ENCODE data around the gene TMEM134.

TMEM134 gene

DNA sequence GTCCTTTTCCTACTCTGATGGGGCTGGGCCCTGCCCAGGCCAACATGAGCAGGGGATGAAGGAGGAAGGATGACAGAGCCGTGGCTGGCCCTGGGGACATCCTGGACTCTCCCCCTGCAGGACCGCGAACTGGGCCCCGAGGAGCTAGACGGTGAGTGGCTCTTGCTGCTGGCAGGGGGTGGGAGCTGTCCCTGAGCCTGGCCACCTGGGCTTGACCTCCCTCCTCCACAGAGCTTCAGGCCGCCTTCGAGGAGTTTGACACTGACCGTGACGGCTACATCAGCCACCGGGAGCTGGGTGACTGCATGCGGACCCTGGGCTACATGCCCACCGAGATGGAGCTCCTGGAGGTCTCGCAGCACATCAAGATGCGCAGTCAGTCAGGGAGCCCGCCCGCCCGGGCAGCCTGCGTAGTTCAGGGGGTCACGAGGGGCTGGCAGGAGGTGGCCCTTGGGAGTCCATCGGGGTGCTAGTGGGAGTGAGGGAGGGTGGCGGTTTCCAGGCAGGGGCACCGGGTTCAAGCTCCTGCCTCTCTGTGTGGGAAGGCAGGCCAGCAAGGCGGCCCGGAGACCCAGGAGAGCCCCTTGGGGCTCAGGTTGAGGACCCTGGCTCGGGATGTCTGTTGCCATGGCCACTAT lies 12.9 kb downstream of the TMEM134 start:
- DNase-seq: no peak

DNA sequence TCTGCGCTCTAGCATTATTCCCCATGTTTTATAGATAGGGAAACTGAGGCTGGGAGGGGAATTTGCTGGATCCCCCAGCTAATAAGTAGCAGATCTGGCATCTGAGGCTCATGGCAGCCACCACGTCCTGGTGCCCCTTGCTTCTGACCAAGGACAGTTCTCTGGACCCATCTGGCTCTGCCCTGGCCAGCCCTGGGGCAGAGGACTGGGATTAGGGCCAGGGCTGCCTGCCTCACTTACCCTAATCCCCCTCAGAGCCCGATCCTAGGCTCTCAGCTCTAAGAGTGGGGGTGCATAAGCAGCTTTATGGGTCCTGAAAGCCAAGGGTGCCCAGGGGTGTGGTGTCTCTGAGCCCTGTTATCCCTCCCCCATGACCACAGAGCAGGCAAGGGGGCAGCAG lies 14.0 kb downstream of the TMEM134 start, which contains the start of gene CABP4:
CABP4 (plus strand) TSS at position 301 of the 400 bp plus-strand sequence; CDS start at position 371, 70 bp downstream.
- DNase-seq: no peak

DNA sequence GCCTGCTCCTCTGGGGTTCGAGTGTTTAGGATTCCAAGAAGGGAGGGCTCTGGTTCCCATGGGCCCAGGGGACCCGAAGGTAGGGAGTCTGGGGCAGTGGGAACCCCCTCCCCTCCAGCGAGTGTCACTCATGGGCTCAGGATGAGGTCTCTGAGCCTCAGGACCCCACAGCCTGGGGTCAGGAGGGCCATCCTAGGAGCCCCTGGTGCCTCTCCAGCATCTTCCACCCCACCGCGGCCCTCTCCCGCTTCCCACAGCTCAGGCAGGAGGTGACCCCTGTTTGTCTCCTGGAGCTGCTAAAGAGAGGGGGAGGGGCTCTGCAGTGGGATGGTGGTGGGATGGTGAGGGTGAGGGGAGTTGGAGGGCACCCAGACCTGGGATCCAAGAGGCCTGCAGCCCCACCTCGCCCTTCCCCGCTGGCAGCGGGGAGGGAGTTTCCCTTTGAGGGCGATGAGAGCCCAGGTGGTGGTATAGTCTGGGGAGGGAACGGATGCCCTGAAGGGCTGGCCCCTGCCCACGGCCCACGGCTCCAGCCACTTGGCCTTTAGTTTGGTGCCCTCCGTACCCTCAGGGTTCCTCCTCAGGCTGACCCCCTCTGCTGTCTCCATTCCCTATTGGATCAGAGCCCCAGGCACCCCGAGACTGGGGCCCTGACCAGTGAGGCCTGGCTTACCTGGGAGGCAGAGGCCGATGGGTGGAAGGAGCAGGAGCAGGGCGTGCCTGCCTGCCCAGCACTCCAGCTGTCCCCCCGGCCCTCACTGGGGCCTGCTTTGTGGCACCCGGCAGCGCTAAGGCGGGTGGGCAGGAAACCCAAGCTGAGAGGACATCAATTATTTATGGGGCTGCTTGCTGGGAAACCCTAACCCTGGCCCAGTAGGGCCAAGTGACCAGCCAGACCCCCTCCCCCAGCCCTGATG lies 15.0 kb downstream of the TMEM134 start:
- DNase-seq: no peak

DNA sequence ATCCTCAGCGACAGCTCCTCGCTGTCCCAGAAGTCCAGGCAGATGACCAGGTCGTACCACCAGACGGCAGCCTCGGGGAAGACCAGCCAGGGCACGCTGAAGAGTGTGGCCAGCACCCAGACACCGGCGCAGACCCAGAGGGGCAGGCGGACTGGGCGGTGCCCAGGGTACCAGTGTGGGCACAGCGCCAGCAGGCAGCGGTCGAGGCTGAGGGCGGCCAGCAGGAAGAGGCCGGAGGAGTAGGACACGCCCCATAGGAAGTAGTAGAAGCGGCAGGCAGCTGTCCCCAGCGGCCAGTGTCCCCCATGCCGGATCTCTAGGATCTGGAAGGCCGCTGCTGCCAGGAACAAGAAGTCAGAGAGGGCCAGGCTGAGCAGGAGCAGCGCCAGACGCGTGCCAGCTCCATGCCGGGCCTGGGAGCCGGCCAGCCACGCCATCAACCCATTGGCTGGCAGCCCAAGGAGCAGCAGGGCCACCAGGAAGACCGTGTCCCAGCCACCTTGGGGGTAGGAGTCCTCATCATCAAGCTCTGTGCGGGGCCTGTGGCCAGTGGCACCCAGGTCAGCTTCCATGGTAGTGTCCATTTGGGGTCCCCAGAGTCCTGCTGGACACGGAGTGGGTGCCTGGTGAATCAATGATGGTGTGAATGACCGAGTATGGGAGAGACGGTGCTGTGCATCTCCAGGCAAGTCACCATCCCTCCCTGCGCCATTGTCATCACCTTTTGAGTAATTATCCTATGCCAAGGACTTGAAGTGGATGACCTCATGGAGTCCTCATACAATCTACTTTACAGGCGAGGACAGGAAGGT lies 16.7 kb downstream of the TMEM134 start, which contains the start of gene GPR152:
GPR152 (minus strand) TSS at position 589 of the 812 bp plus-strand sequence; CDS start at position 584, 5 bp downstream.
- no peak for DNase-seq

DNA sequence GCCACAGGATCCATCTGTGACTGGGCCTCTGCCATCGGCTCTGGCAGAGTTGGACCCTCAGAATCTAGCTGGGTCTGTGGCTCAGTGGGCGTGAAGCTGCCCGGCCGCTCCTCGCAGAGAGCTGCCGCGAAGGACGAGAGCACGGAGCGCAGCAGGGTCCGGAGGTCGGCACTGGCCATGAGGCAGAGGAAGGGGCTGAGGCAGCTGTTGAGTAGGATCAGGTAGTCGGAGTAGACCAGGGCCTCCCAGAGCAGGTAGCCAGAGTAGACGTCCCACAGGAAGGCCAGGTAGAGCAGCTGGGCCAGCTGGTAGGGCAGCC lies 17.4 kb downstream of the TMEM134 start:
- no peak for DNase-seq

DNA sequence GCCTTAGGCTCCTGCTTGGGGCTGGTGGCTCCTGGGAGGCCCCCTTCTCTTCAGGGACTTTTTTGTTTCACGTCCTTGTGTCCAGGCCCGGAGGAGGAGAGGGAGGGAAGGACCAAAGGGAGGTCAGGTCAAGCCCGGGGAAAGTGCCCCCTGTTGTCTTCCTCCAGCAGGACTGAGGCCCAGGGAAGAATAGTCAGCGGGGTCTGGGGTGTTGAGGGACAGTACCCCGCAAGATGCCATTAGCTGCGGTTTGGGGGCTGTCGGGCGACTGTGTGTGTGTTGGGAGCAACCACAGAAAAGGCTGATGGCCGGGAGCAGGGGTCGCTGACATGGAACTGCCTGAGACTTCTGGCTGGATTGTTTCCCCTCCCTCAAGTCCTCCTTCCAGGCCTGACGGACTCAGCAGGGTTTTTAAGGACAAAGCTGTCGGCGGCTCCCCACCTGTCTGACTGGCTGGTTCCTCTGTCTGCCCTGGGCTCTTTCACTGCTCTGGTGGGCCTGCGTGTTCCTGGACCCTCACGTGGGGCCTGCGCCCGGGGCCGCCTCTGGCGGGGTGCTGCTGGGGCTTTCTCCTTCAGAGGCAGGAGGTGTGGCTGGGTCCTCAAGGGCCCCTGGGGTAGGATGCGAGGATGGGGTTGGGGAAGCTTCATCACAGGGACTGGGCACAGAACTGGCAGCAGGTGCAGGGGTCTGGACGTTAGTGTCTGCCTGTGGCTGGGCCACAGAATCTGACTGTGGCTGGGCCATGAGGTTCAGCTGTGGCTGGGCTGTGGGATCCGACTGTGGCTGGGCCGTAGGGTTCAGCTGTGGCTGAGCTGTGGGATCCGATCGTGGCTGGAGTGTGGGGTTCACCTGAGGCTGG lies 18.0 kb downstream of the TMEM134 start:
- DNase-seq: no peak

DNA sequence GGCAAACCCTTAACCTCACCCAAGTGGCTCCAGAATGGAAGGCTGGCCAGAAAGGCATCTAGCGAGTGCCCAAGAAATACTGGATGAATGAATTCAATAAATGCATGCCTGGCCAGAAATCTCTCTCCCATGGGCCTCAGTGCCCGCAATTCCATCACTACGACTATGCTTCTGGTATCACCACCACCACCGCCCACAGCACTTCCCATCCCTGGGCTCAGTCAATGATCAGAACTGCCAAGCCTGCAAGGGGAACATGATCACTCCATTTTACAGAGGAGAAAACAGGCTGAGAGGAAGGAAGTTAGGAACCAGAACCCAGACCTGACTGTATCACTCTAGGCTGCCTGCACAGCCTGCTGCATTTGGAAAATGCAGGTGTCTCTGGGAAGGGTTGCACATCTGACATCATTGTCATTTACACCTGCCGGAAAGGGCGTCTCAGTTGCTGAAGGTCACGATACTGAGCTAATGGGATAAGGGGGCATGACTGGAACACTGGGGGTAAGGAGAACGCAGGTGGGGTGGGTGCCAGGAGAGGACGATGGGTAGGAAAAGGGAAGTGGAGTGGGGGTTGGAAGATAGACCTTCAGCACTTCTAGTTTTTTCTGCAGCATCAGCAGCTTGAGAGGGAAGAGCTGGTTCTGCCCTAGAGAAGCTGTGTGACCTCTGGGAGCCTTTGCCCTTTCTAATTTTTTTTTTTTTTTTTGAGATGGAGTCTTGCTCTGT lies 19.8 kb downstream of the TMEM134 start:
- DNase-seq: no peak

DNA sequence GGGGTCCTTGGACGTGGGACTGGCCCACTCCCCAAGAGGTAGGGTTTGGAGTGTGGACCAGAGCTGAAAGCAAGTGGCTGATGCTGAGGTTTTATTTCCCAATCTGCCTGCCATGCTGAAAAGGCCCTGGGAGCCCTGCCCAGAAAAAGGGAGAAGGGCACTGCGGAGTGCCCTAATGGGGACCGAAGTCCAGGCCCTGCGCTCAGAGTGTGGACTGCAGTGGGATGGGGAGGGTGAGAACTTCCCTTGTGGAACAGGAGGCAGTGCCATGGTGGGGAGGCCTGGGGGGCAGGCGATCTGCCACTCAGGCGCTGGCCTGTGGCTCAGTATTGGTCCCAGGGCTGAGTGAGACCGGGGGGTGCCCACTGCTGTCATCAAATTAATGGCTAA lies 20.8 kb downstream of the TMEM134 start:
- no peak for DNase-seq

DNA sequence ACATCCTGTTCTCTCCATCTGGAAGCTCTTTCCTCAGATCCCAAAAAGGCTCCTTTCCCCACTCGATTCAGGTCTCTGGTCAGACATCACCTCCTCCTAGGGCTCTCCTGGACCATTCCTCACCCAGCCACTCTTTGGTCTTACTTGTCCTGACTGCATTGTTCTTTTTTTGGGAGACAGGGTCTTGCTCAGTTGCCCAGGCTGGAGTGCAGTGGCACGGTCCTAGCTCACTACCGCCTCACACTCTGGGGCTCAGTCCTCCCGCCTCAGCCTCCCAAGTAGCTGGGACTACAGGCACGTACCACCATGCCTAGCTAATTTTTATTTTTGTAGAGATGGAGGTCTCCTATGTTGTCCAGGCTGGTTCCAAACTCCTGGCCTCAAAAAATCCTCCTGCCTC lies 23.5 kb downstream of the TMEM134 start:
- DNase-seq: no peak

DNA sequence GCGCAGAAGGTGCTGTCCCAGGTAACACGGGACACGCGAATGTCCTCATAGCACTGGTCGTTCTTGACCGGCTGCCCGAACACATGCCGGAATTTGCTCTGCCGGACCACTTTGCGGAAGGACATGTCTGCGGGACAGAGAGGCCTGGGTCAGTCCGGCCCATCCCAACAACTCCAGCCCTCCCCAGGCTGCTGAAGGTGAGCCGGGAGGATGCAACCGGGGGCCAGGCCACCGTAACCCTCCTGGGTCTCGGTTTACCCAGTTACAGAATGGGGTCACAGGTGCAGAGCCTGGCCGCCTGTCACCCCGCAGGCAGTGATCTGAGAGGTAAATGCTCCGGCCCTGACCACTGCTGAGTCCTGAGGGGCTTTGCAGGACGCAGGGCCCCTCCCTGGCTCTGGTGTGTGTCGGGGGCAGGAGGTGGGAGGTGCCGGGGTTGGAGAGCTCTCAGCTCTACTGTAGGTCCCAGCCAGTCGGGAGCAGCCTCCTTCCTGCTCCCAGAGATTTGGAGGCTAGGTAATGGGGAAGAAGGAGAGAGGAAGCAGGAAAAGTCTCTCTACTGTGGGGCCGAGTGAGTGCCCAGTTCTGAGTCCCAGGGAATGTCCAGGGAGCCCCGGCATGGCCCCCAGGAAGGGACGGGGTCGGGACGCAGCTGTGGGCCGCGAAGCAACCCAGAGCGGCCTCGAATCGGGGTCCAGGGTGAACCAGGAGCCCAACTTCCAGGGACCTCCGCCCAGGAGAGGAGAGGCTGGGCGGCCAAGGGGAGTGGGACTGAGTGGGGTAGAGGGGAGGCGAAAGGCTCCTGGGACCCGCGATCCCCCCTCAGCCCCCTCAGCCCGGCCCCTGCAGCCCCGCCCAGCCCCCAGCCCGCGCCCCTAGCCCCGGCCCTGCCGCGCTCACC lies 26.3 kb downstream of the TMEM134 start:
- no peak for DNase-seq

DNA sequence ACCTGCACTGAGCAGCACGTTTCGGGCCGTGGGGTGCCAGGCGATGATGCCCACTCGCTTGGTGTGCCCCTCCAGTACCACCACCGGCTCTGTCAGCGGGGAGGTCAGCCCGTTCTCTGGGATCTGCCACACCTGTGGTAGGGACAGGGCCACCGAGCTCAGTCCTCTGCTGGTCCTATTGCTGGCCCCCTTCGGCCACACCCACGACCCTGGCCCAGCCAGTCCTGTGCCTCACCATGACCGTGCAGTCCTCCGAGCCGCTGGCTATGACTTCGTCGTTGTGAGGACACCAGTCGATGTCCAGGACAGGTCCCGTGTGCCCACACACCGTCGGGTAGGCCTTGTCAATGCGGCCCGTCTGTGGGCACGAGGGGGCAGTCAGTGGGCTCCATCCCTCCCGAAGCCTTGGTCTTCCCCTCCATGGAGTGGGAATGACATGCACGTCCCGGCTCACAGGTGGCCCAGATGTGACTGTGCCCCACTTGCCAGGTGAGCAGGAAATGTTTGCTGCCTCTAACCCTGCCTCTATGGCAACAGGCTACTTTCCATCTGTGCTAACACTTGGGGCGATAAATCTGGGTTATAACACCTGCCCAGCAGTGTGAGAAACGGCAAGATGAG lies 27.2 kb downstream of the TMEM134 start:
- DNase-seq: no peak

DNA sequence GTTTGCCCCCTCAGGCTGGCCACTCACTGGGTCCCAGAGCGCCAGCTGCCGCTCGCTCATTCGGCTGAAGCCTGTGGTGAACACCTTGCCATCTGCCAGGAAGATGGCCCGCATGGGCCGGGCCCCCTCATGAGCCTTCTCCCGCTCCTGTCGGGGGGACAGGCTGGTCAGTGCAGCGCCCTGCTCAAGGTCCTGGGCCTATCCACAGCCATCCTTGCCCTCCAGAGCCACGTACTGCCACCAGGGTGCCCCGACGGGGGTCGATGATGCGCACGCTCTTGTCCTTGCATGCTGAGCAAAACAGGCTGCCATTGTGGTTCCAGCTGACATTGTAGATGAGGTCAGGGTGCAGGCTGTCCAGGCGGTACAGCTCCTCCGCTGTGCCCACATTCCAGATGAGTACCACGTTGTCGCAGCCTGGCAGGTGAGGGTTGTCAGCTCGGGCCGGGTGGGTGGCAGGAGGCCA lies 27.9 kb downstream of the TMEM134 start:
- DNase-seq: no peak

DNA sequence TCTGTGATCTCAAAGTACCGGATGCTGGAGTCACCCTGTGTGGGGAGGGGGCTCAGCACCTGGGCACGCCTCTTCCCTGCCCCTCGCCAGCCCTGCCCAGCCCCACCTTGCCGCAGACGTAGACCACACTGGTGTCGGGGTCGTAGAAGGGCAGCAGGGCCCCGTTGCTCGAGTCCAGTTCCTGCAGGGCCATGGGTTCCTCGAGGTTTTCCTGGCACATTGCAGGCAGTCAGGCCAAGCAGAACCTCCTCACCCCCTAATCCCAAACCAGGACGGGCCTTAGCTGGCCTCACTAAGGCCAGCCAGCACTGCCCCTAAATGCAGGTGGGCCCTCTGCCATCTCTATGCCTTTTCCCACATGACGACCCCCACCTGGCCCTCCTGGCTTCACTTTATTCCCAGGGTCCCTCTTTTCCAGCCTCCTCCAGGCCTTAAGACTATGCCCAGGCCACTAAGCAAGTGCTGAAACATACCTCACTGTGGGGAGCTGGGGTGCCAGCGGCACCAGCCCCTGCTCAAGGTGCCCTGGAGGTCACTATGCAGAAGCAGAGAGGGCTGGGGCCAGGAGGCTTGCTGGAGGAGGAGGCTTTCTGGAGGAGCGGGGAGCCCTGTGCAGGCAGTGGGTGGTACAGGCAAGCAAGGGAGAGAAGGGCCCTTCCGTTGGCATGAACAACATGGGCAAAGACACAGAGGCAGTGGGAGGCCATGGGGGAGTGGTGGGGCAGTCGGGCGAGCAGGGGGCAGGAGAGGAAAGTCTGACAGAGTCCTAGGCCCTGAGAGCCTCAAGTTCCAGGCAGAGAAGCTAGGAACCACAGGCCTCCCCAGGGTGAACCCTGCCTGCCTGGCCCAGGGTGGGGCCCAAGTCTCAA lies 28.6 kb downstream of the TMEM134 start:
- no peak for DNase-seq

DNA sequence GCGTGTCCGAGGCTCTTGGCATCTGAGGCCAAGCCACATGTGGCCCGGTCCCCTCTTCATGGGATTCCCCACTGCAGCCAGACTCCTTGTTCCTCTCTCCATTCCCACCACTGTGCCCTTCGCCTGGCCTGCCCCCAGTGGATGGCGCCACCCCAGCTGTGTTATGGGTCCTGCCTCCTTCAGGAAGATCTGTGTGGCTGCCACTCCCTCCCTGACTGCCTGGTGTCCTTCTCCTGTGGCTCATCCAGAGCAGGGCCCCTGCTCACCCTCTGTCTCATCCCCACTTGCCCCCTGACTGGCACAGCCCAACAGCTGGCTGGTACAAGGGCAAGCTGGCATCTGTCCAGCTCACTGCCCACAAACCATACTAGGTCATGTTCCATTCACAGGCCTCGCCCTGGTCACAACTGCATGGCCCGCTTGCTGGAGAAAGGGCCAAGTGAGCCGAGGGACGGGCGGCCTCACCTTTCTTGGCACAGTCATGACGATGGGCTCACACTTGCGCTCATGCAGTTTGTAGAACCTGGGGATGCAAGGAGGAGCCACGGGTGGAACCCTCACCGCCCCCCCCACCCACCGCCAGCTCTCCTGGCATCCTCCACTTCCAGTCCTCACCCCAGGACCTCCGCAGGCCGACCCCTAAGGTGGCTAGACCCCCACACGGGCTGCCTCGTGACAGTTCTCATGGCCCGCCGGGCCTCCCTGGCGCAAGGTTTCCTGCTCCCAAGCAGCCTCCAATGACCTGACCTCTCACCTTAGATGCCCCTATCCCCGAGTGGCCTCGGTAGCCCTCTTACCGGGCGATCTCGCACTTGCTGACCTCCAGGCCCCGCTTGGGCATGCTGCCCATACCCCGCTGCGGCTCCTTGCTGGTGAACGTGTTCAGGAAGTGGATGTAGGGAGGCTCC lies 29.5 kb downstream of the TMEM134 start:
- DNase-seq: peak; percentile 16 to 41

DNA sequence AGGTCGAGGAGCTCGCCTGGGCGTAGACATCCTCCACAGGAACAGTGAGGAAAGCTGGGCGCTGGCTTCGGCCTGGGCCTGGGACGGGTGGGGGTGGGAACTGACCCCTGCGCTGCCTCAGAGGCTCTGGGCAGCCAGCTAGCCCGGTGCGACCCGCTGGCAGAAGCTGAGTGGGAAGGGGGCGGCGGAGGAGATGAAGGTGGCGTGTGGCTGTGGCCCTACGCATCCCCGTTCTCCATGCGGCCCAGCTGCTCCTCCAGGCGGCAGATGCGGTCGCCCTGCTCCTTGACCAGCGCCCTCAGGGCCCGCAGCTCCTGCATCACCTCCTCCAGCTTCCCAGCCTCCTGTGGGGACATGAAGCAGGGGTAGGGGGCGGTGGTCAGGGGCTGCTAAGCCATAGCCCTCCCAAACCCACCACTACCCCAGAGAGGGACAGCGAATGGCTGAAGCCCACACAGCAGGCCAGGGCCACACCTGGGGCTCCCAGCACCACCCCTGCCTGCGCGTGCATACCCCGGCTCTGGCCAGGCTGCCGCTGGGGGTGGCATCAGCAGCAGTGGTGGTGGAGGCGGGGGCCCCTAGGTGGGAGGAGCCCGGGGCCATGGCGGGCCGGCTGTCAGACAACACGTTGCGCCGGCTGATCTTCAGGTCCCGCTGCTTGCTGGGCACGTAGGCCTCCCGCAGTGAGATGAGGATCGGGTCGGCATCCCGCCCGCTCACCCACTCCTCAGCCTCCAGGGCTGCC lies 30.7 kb downstream of the TMEM134 start:
- DNase-seq: no peak

DNA sequence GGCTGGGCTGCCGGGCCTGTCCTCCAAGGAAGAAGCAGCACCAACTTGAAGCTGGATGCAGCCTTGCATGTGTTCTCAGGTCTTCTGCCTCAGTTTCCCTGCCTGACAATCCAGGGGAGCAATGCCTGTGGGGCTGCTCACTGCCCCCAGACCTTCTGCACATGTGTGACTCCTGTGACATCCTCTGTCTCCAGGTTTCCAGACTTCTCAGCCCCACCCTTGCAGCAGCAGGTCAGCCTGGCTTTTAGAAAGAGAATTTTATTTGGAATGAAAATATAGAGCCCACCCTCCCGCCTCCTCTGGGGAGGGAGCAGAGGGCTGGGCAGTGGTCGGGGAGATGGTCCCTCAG lies 31.3 kb downstream of the TMEM134 start:
- DNase-seq: no peak

Measured in NCI-H526 (cell line).